Fibroblast of the aortic adventitia (primary cell): ENCODE data around the gene DYNC1I2. TPM values are rescaled to one million over a fixed set of nuclear protein-coding genes. Genes with fewer than 3 reads are reported as not detected.

Source experiments
- DNase-seq: peaks from one replicate; pipeline ENCODE4 v3.0.0-alpha.2; 2010; ENCODE audit warnings: low read depth
- H3K4me3 ChIP-seq: 2 replicates; pipeline ENCODE4 v1.5.1; 2011; ENCODE audit warnings: low read depth, mild to moderate bottlenecking, control low read depth, low read length, moderate library complexity
- CTCF ChIP-seq: IDR thresholded peaks from 2 replicates; pipeline ENCODE4 v1.5.1; 2011; ENCODE audit warnings: mild to moderate bottlenecking, low read length, control low read depth, inconsistent platforms; ENCODE audit not compliant: insufficient read depth
- total RNA-seq: library from RNA; depleted of rRNA; stranded (reverse); fragments of >200 nt; gene quantifications from 2 replicates; pipeline ENCODE4 v1.2.3, GENCODE V29; 2012; ENCODE audit warnings: low replicate concordance

Gene DYNC1I2
- total RNA-seq, 1 donor: 112 TPM

GRCh38 chr2:171791361-171791760, 104.1 kb downstream of the DYNC1I2 start:
- DNase-seq: no peak
- no peak overlapping the region for H3K4me3 ChIP-seq
- no peak for TF ChIP-seq CTCF

- H3K4me3 ChIP-seq: no peak overlapping the region
- no peak for DNase-seq
- TF ChIP-seq CTCF: no peak
Measured at GRCh38 chr2:171792157-171792556, 104.9 kb downstream of the DYNC1I2 start.

- no peak for TF ChIP-seq CTCF
- no peak for DNase-seq
- H3K4me3 ChIP-seq: no peak overlapping the region
Measured at GRCh38 chr2:171792886-171793580, 105.8 kb downstream of the DYNC1I2 start.

GRCh38 chr2:171793691-171794678, 106.7 kb downstream of the DYNC1I2 start:
- no peak overlapping the region for H3K4me3 ChIP-seq
- TF ChIP-seq CTCF: no peak
- peak; percentile 26 for DNase-seq

- no peak for TF ChIP-seq CTCF
- no peak overlapping the region for H3K4me3 ChIP-seq
- DNase-seq: no peak
Measured at GRCh38 chr2:171794918-171795317, 107.6 kb downstream of the DYNC1I2 start.

Other genes with a start within 250 kb of the DYNC1I2 start
- 412 and 741 TPM in 2 replicates for gene CYBRD1, start 165.0 kb upstream of the DYNC1I2 start, total RNA-seq
- 17.1 and 23.0 TPM in 2 replicates for gene SLC25A12, start 206.8 kb downstream of the DYNC1I2 start, total RNA-seq
- 42.0 and 81.4 TPM in 2 replicates for gene HAT1, start 235.0 kb downstream of the DYNC1I2 start, total RNA-seq